ENCODE measurements around the gene DUS1L.
A peak's percentile ranks its signal among the peaks of the same experiment; 100 is the strongest.

DUS1L gene

DNA sequence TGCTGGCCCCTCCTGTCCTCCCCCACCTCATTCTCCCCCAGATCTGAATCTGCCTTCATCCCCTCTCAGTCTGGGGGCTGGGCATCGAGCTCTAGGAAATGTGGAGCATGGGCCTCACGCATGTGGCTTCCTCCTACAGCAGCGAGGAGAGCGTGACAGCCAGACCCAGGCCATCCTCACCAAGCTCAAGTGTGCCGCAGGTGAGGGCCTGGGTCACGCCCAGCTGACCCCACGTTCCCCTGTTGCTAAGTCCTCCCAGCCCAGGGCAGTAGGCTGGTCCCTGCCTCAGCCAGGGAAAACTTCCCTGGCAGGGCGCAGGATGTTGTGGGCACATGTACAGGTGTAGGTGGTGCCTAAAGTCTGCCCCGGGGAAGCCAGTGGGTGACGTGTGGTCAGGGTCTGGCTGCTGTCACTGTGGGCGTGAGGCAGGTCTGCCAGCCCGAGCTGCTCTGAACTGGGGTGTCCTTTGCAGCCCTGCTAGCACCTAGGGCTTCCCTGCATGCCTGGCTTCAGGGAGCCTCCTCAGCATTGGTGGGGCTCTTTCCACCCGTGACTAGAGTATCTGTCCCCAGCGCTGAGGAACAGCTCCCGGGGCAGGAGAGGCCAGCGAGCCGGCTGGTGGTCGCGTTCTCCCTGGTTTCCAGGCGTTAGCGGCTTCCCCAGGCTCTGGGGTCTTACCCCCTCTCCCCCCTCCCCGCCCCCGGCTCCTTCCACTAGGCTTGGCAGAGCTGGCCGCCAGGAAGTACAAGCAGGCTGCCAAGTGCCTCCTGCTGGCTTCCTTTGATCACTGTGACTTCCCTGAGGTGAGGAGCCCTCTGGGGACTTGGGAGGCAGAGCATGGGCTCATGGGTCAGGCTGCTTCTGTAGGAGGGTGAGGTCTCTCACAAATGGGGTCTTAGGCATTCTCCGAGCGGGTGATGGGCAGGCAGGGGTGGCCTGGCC is 10.3 kb downstream of the DUS1L start:
- no peak for DNase-seq

DNA sequence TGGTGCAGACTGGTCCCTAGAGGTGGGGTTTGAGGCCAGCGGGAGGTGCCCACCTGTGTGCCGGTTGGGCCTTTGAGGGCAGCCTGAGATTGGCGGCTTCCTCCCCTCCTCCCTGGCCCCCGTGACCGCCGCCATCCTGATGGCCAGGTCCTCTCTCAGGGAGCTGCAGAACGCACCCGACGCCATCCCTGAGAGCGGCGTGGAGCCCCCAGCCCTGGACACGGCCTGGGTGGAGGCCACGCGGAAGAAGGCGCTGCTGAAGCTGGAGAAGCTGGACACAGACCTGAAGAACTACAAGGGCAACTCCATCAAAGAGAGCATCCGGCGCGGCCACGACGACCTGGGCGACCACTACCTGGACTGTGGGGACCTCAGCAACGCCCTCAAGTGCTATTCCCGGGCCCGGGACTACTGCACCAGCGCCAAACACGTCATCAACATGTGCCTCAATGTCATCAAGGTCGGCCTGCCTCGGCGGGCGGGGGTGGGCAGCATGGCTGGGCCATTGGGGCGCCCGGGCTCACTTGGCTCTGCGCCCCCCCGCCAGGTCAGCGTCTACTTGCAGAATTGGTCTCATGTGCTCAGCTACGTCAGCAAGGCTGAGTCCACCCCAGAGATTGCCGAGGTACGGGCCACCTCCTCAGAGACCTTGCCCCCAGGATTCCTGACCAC is 11.1 kb downstream of the DUS1L start:
- no peak for DNase-seq

DNA sequence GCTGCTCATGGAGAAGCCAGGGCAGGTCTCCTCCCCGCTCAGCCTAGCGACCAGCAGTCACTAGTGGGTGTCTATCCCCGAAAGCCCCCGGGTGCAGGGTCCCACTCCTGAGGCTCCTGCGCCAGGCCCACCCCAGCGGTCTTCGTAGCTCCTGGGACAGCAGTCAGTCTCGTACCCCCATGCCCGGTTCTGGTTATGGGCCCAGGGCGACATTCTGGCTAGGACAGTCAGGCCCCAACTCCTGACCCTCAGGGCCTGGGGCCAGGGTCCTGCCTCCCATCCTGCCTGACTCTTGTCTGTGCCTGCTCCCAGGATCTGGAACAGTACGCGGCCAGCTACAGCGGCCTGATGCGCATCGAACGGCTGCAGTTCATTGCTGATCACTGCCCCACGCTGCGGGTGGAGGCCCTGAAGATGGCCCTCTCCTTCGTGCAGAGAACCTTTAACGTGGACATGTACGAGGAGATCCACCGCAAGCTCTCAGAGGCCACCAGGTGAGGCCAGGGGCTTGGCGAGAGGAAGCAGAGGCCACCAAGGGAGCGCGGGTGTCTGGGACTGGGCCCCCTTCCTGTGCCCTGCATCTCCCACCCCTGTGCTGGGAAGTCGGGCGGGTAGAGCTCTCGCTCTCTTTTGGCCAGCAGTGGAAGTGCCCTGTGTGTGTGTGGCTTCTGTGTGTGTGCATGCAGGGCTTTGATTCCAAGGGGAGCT is 11.9 kb downstream of the DUS1L start:
- no peak for DNase-seq

DNA sequence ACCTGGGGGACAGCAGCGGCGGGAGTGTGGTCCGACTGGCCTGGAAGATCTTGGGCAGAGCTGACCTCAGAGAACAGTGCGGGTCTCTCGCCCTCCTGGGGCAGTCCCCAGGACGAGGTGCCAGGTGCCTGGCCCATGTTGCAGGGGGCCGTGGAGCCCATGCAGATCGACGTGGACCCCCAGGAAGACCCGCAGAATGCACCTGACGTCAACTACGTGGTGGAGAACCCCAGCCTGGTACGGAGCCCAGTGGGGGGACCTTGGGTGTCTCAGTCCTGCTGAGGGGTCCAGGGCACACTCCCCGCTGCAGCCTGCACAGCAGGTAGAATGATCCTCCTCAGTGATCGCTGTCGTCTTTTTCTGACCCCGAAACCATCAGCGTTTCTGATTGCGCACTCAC is 12.5 kb downstream of the DUS1L start:
- no peak for DNase-seq

DNA sequence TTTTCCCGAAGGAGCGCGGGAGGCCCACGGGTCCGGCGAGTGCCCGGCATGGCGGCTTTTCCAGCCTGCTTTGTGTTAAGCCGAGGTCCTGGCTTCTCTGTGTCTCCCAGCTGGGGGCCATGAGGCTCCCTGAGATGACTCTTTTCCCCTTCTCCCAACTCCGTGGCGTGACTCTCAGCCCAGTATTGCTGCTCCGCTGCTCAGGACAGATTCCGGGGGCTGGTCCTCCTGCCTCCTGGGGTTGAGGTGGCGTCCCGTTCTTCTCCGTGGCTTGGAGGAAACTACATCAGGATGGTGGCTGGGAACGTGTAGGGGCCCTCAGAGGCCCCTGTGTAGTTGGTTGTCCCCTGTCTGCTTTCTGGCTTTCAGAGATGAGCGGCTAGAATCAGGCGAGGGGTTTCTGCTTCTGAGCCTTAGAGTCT is 13.0 kb downstream of the DUS1L start:
- no peak for DNase-seq

DNA sequence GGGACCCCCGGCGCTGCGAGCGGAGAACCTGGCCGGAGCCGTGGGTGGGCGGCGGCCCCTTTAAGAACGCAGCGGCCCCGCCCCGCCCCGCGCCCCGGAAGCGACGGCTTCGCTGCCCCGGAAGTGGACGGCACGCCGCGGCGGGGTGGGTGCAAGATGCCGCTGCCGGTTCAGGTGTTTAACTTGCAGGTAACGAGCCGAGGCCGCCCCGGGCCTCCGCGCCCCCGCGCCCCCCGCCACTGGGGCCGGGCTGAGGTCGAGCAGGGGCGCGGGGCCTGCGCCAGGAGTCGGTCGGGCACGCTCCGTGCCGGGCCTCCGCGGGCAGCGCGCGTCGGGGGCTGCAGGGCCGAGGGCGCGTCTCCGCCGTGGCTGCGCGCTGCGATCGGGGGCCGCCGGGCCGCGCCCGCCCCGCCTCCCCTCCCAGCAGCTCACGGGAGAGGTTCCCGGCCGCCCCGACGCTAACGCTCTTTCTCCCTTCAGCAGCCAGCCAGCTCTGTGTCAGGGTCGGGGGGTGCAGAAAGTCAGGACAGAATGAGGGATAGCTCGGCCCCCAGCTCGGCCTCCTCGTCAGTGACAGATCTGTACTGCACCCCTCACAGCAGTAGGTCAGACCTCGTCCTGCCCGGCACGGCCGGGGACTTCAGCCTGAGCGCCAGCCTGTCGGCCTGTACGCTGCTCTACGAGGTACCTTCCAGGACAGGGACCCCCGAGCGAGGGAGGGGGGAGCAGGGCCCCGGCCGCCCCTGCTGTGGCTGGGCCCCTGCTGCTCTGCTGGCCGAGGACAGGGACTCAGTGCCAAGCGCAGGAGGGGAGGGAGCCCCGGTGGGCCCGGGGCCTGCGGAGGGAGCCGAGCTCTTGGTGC is 13.6 kb downstream of the DUS1L start, which contains the start of the genes GPS1 and RFNG:
Gene GPS1, plus strand, starts transcription at position 123 of the 862 bp plus-strand sequence. Its CDS starts 34 bp downstream, at position 157.
Gene RFNG, minus strand, starts transcription at position 36 of the 862 bp plus-strand sequence. CDS start 45 bp downstream, outside the sequence.
- DNase-seq: peak; percentile 74 to 76

DNA sequence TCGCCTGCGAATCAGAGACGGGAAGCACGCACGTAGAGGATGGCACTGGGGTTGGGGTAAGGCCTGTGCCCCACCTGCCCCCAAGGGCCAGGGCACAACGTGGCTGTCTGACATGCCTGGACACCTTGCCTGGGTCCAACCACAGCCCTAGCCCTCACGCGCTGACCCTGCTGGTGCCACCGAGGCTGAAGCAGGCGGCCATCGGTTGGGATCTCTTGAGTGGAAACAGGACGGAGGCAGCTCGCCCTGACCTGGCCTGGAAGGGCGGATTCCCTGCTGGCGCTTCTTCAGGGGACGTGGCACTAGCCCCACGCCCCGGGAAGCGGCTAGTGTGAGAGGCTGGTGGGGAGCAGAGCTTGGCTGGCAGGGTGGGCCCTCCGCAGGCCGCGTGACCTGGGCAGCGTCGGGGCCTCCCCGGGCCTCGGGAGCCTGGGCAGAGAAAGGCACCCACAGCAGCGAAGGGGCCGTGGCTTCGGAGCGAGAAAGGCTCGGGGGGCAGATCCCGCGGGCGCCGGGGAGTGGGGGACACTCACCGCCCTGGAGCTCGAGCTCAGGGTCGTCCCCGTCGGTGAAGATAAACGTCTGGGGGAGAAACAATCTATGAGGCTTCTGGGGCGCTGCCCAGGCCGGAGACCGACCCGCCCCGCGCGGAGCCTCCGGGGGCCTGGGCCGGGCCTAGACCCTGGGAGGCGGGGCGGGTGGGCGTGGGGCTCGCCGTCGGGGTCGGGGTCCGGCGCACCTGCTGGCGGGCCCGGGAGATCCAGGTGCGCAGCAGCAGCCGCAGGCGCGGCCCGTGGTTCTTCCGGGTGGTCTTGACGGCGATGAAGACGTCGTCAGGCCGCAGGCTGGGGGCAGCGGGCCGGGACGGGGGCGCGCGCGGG is 14.6 kb downstream of the DUS1L start:
- no peak for DNase-seq

DNA sequence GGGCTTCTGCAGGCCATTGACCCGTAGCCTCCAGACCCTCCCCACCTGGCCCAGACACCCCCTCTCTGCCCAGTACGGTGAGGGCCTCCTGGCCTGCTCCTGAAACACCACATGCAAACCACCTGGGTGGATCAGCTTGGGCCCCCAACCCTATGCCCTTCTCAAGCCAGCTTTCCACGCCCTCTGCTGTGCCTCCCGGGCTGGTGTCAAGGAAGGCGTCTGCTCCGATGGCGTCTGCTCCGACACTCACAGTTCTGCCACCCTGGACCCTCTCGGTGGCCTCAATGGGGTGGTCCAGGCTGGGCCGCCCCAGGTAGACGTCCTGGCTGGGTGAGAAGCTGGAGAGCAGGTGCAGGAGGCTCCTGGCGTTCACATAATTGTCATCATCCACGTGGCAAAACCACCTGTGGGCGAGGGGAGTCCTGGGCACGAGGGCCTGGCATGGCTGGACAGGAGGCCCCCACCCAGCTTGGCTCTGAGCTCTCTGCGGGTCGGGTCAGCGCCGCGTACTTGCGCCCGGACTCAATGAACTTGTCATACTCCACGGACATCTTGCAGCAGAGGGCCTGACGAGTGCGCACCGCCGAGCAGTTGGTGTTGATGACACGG is 15.3 kb downstream of the DUS1L start:
- DNase-seq: no peak

DNA sequence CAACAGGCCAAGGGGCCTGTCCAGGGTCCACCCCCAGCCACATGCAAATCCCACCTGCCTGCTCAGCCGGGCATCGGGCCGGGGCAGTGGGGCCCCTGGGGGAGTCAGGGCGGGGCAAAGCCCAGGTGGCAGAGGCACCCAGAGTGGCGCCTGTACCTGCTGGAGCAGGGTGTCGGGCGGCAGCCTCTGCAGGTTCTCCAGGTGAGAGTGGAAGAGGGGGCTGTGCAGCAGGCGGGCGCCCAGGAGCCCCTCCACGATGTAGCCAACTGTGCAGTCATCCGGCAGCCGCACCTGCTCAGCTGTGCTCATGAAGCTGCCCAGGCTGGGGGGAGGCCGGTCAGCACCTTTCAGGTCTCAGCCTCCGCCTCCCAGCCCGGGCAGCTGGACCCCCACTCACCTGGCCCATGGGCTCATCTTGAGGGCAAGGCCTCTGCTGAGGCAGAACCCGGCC is 16.1 kb downstream of the DUS1L start:
- DNase-seq: no peak

DNA sequence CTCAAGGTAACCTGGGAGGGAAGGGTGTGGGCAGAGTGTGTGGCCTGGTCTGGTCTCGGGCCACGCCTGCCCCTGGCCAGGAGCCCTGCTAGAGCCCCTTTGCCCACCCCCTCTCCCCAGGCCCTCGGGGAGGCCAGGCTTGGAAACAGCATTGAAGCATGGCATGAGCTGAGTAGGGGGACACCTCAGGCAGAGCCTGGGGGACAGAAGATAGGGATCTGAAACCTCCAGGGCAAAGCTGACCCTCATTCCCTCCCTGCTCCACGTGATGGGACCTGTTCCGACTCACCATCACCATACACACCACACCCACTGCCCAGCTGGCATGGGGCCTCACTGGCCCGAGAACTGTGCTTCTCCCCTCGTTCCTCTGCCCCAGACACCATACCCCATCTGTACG is 16.5 kb downstream of the DUS1L start:
- DNase-seq: no peak

DNA sequence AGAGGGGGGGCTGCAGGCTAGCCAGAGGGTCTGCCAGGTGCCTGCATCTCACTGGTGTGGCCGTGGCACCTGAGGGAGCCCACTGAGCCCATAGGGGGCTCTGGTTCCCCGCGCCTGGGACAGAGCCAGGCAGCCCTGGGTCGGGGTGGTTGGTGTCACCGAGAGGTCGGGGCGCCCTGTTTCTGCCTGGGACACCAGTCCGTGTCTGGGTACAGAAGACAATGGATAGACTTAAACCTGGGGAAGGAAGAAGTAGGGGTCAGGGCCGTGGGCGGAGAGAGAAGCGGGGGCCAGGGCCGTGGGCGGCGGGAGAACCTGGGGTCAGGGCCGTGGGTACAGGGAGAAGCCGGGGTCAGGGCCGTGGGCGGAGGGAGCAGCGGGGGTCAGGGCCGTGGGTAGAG is 17.0 kb downstream of the DUS1L start:
- no peak for DNase-seq

DNA sequence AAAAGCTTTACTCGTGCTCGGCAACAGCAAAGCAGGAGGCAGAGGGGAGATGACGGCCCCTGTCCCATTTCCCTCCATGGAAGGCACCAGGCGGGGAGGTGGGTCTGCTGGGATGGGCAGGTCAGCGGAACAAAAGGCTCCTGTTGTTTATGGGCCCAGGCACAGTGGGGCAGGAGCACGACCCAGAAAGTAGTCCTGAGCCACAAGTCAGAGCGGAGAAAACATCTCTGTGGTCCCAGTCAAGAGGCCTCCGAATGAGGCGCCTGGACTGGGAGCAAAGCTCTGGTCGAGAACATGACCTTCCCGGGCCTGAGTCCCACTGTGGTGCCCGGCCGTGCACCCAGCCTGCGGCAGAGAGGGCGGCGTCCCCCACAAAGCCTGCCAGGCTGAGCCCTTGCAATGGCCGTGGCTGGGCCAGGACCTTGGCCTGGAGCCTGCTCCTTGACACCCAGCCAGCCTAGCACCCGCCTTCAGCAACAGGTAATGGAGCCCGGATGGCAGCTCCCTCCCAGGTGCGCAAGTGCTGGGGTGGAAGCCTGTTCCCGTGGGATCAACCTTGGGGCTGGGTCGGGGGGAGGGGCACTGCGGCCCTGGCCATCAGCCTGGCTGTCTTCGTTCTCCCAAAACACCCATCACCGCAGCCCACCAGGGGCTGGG is 17.6 kb downstream of the DUS1L start:
- no peak for DNase-seq

DNA sequence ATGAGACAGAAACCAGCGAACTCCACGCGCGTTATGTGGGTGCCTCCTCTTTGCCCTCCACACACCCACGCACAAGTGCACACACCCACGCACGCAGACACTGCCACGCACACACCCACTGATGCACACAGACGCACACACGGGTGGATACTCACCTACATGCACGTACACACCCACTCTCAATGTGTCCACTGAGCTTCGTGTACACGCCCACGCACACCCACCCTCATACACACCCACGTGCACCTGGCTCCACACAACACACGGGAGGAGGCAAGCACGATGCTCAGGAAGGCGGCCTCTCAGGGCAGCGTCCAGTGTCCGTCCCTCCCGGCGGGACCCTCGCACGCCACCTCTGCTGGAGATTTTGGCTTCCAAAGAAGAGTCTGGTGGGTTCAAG is 18.2 kb downstream of the DUS1L start:
- DNase-seq: no peak

DNA sequence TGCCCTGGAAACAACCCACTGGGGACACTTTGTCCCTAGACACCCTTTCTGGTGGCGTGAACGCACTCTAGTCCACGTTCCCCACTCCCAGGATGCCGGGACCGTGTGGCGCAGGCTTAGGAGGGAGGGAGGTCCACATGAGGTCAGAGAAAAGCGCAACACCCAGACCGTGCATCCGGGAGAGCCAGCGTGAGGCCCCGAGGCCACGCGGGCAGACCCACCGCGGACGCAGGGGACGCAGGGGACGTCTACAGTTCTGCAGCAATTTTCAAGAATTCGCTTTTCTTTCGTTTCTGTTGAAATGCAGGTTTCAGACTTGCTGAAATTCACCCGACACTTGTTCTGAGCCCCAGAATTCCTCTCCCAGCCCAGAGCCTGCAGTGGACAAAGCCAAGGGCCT is 18.7 kb downstream of the DUS1L start:
- DNase-seq: no peak

DNA sequence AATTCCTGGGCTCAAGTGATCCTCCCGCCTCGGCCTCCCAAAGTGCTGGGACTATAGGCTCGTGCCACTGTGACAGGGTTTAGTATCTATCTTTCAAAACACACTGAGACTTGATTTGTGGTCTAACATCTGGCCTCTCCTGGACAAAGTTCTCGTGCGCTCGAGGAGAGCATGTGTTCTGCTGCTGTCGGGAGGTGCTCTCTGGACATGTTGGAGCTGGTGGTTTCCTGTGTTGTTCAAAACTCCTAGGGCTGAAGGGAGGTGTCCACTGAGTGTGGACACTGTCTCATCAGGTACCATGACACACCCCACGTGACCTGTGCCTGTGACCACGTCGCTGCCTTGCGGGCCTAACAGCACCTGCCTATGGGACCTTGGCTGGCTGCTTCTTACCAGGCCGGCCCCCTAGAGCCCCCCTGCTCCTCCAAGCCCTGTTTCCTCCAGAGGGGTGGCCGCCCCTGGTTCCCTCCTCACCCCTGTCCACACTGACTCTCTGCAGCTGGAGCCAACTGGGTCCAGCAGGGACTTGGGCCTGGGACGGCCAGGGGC is 19.6 kb downstream of the DUS1L start:
- no peak for DNase-seq

DNA sequence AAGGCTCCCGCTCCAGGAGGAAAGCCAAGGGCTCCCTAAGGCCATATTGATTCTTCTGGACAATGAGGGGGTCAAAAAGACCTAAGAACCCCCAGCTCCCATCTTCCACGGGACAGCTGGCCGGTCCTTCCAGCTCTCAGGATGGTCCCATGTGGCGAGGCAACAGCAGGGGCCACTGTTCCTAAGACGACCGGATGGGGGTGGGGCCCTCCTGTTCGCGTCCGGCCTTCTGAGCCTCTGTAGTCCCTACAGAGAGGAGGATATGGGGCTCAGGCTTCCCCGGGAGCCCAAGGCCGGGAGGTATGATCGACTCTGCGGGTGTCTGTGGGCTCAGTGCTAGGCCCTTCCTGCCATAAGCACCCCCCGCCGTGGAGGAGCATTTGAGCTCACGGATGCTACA is 22.1 kb downstream of the DUS1L start:
- DNase-seq: no peak

DNA sequence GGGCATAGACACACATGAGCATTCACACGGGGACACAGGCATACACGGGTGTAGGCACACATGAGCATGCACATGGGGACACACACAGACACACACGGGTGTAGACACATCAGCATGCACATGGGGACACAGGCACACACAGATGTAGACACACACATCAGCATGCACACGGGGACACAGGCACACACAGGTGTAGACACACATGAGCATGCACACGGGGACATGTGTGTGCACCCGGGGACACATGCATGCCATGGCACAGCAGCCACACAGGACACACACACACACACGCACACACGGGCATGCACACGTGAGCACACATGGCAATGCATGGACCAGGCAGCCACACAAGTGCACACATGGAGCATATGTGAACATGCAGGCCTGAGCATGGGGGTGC is 23.0 kb downstream of the DUS1L start:
- no peak for DNase-seq

DNA sequence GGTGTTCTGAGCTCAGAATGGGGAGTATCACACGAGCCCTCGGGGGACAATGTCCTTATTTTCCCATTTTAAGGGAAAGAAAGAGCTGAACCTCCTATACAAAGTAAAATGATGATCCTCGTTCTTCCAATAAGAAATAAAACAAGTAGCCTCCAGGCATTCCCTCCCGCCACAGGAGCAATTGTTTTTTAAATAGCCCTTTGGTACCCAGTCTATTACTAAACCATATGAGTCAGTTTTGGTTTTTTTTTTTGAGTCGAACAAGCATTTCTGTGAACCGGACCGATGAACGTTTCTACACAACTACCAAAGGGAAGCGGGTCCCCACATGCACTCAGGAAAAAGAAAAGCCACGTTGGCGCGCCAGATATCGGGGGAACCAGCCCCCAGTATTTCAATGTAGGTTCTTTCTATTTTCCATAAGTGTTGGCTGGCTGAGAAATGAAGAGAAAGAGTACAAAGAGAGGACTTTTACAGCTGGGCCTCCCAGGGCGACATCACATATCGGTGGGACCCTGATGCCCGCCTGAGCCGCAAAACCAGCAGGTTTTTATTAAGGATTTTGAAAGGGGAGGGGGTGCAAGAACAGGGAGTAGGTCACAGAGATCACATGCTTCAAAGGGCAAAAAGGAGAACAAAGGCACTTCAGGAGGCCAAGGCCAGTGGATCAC is 24.3 kb downstream of the DUS1L start:
- no peak for DNase-seq

DNA sequence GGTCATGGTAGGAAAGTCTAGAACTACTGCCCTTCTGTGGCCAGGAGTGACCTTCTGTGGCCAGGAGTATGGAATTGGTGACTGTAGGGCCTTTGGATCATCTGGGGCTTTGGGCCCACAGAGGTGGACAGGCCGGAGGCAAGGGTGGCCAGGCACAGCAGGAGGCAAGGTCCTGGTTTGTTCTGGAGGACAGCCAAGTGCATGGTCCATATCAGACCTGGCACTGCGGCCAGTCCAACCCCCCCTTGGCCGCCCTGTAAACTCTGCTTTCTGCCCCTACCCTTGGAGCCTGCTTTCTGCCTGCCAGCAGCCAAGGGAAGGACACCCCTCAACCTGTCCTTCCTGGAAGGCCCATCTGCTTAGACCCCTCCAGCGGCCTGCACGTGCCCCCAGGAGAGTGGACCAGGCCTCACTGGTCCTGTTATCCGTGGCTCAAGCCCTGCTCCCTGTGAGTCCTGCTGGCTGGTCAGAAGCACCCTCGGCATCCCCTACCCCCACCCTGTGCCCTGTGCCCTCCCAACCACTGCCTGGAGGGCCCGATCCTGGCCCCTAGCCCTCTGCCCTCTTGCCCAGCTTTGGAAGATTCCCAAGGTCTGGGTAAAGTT is 25.8 kb downstream of the DUS1L start:
- DNase-seq: no peak

Measured in activated CD4-positive, alpha-beta T cell treated with anti-CD3 and anti-CD28 coated beads, Interleukin-2, amount 50 U/mL, for 4 hours (primary cell).